Measurements from ENCODE around the gene TOR1AIP2. TPM values are rescaled to one million over a fixed set of nuclear protein-coding genes. Genes with fewer than 3 reads are reported as not detected.

Gene TOR1AIP2
- total and polyA plus RNA-seq, 2 of the 13 experiments (the other 11 are each of a cell fraction or from before 2014, with no cell fraction given) = 35.2 to 65.8 TPM

DNA sequence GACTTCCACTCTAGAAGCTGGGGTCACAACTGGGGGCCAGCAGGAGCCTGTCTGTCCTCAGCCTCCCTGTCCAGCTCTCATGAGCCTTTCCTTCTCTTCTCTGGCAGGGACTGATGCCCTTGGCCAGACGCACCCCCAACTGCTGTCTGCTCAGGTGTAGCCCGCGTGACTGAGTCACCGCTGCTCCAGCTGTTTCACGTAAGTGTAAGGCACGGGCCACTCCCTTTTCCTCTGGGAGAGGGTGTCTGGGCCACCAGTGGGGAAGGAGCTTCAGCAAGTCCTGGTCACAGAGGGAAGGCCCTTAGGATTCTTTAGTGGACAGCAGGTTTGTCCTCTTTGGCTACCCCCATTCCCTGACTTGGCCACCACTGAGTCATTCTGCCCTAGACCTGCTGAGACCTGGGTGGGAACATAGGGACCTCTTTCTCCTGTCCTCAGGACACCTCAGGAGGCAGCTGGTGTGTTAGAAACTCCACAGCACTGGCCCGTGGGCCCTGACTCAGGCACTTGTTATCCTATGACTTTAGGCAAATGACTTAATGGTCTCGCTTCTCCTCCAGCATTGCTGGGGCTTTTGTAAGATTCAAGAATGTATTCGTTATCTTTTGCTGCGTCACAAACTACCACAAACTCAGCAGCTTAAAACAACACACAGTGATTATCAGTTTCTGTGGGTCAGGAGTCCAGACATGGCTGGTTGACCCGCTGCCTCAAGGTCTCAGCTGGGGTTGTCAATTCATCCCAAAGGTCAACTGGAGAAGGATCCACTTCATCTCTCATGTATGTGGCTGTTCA is 69.7 kb downstream of the TOR1AIP2 start:
- H3K36me3 ChIP-seq (replicated peaks in 1 of 2; ENCODE audit: control insufficient read depth in 1 of 2, insufficient read depth in 2 of 2, low read length in 2 of 2) = no peaks in the 10 kb centered on the region
- H3K9me3 ChIP-seq (ENCODE audit: low read length) = no peaks in the 10 kb centered on the region
- no peak overlapping the region for H3K27ac ChIP-seq (ENCODE audit: extremely low read length, insufficient read depth, low read length)
- in situ Hi-C loops (cut with HindIII; ENCODE audit: extremely low pct_ligation_motif_present, low pct_unique_long_range_greater_than_20kb) (no loop called here), intact Hi-C loops (cut with micrococcal nuclease; ENCODE audit: unreplicated experiment) (no loop called here)
- no peak overlapping the region for H2AFZ ChIP-seq (ENCODE audit: low read length)
- no peak overlapping the region for H3K4me2 ChIP-seq (ENCODE audit: low read depth, low read length)
- ChIA-PET CTCF (ENCODE audit: low intra/inter-chr PET ratio, low total read pairs) (interaction anchor here (3.3 kb wide), 1 partner anchor 102 kb away, joined by 43 read pairs; no protein-coding TSS in a partner anchor), POLR2A (no interaction called here)
- ATAC-seq = peak; percentile 15; the same call in 2 of the 3 replicates
- H3K79me2 ChIP-seq (ENCODE audit: insufficient read depth, low read length) = no peaks in the 10 kb centered on the region
- H3K27me3 ChIP-seq (ENCODE audit: control insufficient read depth in 1 of 2, insufficient read depth in 2 of 2, low read length in 2 of 2) = peaks cover 7 to 33% of the 10 kb centered on the region in 2 experiments; a peak in 4 of 5 replicates
- no peak overlapping the region for H3K4me3 ChIP-seq (replicated peaks in 1 of 3; ENCODE audit: insufficient read depth in 1 of 3, low read depth in 2 of 3, low read length in 3 of 3)
- 18% methylated on average over 7 of the region's 11 CpGs for WGBS (ENCODE audit: low lambda C conversion rate)
- H4K20me1 ChIP-seq (ENCODE audit: insufficient read depth, low read length) = no peaks in the 10 kb centered on the region
- peaks cover 9% of the 10 kb centered on the region; the same call in 1 of the 2 replicates for H3K4me1 ChIP-seq (ENCODE audit: insufficient read depth, low read length)
- BruUV-seq (replicated peaks) = no TSS peak
- FAIRE-seq = no peak
- no peak overlapping the region for H3K9ac ChIP-seq (ENCODE audit: insufficient read depth, low read depth, low read length)
- DNase-seq (ENCODE audit: low spot score) = peak; percentile 18
- TF ChIP-seq HIVEP1 (CRISPR knock-in tag; IDR thresholded peaks at IDR 0.05) (no peak), ZBTB21 (CRISPR knock-in tag; IDR thresholded peaks at IDR 0.05) (peak; percentile 79; the same call in 1 of the 2 replicates), ZNF879 (CRISPR knock-in tag; IDR thresholded peaks at IDR 0.05) (no peak), ZNF17 (CRISPR knock-in tag; IDR thresholded peaks at IDR 0.05) (no peak), ADNP (CRISPR knock-in tag; IDR thresholded peaks at IDR 0.05) (no peak), KLF13 (CRISPR knock-in tag; IDR thresholded peaks at IDR 0.05) (no peak), ZNF234 (CRISPR knock-in tag; conservative IDR thresholded peaks at IDR 0.05) (no peak), HDAC1 (CRISPR knock-in tag; IDR thresholded peaks at IDR 0.05) (no peak), SALL1 (CRISPR knock-in tag; IDR thresholded peaks at IDR 0.05) (peak; percentile 29; the same call in 1 of the 2 replicates)
- TF ChIP-seq, protein P1, sequence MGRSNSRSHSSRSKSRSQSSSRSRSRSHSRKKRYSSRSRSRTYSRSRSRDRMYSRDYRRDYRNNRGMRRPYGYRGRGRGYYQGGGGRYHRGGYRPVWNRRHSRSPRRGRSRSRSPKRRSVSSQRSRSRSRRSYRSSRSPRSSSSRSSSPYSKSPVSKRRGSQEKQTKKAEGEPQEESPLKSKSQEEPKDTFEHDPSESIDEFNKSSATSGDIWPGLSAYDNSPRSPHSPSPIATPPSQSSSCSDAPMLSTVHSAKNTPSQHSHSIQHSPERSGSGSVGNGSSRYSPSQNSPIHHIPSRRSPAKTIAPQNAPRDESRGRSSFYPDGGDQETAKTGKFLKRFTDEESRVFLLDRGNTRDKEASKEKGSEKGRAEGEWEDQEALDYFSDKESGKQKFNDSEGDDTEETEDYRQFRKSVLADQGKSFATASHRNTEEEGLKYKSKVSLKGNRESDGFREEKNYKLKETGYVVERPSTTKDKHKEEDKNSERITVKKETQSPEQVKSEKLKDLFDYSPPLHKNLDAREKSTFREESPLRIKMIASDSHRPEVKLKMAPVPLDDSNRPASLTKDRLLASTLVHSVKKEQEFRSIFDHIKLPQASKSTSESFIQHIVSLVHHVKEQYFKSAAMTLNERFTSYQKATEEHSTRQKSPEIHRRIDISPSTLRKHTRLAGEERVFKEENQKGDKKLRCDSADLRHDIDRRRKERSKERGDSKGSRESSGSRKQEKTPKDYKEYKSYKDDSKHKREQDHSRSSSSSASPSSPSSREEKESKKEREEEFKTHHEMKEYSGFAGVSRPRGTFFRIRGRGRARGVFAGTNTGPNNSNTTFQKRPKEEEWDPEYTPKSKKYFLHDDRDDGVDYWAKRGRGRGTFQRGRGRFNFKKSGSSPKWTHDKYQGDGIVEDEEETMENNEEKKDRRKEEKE (IDR thresholded peaks at IDR 0.05) = no peak
- TF ChIP-seq, protein P2, sequence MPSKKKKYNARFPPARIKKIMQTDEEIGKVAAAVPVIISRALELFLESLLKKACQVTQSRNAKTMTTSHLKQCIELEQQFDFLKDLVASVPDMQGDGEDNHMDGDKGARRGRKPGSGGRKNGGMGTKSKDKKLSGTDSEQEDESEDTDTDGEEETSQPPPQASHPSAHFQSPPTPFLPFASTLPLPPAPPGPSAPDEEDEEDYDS (CRISPR knock-in tag; IDR thresholded peaks at IDR 0.05) = no peak
- TF ChIP-seq, protein P3, sequence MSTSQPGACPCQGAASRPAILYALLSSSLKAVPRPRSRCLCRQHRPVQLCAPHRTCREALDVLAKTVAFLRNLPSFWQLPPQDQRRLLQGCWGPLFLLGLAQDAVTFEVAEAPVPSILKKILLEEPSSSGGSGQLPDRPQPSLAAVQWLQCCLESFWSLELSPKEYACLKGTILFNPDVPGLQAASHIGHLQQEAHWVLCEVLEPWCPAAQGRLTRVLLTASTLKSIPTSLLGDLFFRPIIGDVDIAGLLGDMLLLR (CRISPR knock-in tag; IDR thresholded peaks at IDR 0.05) = no peak
- TF ChIP-seq, protein P4, sequence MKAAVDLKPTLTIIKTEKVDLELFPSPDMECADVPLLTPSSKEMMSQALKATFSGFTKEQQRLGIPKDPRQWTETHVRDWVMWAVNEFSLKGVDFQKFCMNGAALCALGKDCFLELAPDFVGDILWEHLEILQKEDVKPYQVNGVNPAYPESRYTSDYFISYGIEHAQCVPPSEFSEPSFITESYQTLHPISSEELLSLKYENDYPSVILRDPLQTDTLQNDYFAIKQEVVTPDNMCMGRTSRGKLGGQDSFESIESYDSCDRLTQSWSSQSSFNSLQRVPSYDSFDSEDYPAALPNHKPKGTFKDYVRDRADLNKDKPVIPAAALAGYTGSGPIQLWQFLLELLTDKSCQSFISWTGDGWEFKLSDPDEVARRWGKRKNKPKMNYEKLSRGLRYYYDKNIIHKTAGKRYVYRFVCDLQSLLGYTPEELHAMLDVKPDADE (CRISPR knock-in tag; IDR thresholded peaks at IDR 0.05) = no peak
- TF ChIP-seq, protein P5, sequence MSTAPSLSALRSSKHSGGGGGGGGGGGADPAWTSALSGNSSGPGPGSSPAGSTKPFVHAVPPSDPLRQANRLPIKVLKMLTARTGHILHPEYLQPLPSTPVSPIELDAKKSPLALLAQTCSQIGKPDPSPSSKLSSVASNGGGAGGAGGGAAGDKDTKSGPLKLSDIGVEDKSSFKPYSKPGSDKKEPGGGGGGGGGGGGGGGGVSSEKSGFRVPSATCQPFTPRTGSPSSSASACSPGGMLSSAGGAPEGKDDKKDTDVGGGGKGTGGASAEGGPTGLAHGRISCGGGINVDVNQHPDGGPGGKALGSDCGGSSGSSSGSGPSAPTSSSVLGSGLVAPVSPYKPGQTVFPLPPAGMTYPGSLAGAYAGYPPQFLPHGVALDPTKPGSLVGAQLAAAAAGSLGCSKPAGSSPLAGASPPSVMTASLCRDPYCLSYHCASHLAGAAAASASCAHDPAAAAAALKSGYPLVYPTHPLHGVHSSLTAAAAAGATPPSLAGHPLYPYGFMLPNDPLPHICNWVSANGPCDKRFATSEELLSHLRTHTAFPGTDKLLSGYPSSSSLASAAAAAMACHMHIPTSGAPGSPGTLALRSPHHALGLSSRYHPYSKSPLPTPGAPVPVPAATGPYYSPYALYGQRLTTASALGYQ (CRISPR knock-in tag; IDR thresholded peaks at IDR 0.05) = no peak

All from HepG2 (cell line).